Measurements from ENCODE around the gene COL4A6.

GRCh38 chrX:108168961-108169740 is 269.1 kb downstream of the COL4A6 start:
- TF ChIP-seq CTCF (IDR thresholded peaks at IDR 0.05) (no peak), EZH2phosphoT487 (IDR thresholded peaks at IDR 0.05) (no peak), EZH2 (IDR thresholded peaks at IDR 0.05) (no peak)

Data from neural progenitor cell (in vitro differentiated cells).